ENCODE results near the gene RALB.

The RALB gene

DNA sequence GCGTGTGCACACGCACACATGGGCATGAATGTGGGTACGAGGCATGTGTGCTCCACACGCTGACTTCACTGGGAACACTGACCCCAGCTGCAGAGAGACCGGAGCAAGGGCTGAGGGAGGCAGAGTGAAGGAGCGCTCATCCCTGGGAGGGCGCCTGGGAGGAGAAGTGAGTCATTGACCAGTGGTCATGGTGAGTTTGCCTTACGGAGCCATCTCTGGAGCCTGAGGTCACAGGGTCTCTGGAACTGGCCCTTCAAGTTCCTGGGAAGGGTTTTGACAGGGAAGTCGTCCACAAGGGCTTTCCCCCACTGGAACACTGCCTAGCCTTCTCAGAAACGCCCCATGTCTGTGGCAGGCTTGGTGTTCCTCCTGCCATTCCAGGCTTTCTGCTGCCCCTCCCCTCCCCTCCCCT, 15.2 kb upstream of the RALB start:
- Histone ChIP-seq H3K27ac (ENCODE audit: low read length) (no peak overlapping the region), H3K27me3 (ENCODE audit: control insufficient read depth, insufficient read depth, low read length) (no peaks in the 10 kb centered on the region), H3K36me3 (ENCODE audit: control insufficient read depth, low read depth, low read length) (no peaks in the 10 kb centered on the region), H3K4me3 (ENCODE audit: low read length) (no peak overlapping the region), H3K9ac (ENCODE audit: low read length) (no peak overlapping the region), H3K4me1 (ENCODE audit: control insufficient read depth, low read depth, low read length) (peaks cover 16% of the 10 kb centered on the region), H3K9me3 (ENCODE audit: control insufficient read depth, low read depth, low read length) (no peaks in the 10 kb centered on the region)

DNA sequence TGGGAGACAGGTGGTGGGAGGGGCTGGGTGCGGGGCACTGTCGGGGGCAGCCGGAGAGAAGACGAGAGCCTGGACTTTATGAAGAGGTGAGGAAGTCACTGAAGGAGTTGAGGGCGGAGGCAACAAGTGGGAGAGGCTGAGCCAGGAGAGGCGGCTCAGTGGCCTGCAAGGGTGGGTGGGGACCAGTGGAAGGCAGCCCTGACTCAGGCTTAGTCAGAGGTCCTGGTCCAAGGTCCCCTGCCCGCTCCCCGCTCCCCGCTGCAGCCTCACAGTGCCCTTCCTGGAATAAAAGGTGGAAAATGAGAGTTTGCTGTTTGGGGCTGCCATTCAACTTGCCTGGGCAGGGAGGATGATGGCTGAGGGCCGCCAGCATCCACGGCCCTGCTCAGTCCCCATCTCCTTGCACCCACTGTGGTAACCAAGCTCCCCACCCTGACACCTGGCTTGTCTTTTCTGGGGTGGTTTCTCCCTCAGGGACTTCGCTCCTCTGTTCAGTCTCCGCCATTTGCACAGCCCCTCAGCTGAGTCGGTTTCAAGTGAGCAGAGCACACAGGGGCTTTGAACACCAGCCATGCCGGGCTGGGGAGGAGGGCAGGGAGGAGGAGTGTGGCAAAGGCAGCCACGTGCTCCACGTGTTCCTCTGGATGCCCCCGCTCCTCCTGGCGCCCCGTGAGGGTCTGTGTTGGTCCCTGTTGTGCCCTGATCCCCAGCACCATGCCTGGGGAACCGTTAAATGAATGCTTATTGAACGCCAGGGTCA, 13.7 kb upstream of the RALB start:
- Histone ChIP-seq H3K4me1 (ENCODE audit: control insufficient read depth, low read depth, low read length) (peaks cover 16% of the 10 kb centered on the region), H3K4me3 (ENCODE audit: low read length) (no peak overlapping the region), H3K9me3 (ENCODE audit: control insufficient read depth, low read depth, low read length) (no peaks in the 10 kb centered on the region), H3K9ac (ENCODE audit: low read length) (no peak overlapping the region), H3K27me3 (ENCODE audit: control insufficient read depth, insufficient read depth, low read length) (no peaks in the 10 kb centered on the region), H3K27ac (ENCODE audit: low read length) (no peak overlapping the region), H3K36me3 (ENCODE audit: control insufficient read depth, low read depth, low read length) (no peaks in the 10 kb centered on the region)

DNA sequence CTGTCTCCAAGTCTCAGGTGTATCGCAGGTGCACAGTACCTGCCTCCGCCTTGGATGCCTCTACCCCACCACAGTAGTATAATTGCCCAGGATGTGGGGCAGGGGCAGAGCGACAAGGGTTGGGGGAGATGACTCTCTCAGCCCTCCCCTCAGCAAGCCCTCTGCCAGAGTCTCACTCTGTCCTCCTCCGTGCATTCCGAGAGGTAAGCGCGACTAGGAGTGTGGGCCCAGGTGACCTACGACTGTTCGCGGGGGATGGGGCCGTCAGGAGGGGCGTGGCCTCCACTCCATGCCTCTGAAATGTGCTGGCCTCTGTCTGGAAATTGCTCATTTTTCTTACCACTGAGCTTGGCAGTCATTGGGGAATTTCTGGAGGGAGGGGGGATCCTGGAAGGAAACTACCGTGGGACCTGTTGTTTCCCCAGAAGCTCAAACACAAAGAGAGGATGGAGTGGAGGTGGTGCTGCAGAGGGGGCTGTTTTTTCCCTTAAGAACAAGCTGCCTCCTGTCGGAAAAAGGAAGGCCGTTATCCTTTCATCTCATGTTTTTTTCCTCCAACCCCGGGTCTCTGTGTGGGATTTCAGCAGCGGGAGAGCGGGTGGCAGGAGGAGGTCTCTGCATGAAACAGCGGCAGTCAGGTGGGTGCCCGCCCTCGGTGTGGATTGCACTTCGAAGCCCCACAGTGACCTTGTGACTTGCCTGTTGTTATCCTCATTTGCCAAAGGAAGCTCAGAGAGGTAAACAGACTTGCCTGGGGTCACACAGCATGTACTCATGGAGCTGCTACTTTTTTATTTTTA, 13.0 kb upstream of the RALB start:
- Histone ChIP-seq H3K4me1 (ENCODE audit: control insufficient read depth, low read depth, low read length) (peaks cover 16% of the 10 kb centered on the region), H3K27me3 (ENCODE audit: control insufficient read depth, insufficient read depth, low read length) (no peaks in the 10 kb centered on the region), H3K9ac (ENCODE audit: low read length) (no peak overlapping the region), H3K9me3 (ENCODE audit: control insufficient read depth, low read depth, low read length) (no peaks in the 10 kb centered on the region), H3K27ac (ENCODE audit: low read length) (no peak overlapping the region), H3K4me3 (ENCODE audit: low read length) (no peak overlapping the region), H3K36me3 (ENCODE audit: control insufficient read depth, low read depth, low read length) (no peaks in the 10 kb centered on the region)

DNA sequence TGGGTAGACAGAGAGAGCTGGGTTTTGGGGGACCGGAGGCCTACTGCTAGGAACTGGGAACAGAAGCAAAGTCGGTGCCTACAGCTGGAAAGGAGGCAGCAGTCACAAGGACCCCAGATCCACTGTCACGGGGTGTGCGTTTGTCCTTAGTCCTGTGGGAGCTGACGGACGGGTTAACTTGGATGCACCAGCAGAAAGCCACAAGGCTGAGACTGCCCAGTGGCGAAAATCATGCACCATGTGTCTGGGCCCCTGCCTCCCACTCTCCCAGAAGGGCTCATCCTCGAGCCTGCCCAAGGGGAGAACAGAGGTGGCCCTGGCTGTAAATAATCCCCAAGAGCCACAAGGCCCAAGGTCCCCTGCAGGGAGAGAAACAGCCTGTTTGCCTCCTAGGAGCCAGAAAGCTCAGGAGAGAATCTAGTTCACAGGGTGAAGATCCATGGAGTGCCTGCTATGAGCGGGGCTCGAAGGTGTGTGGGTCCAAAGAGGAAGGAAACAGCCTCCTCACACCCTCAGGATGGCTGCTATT, 11.7 kb upstream of the RALB start:
- H3K27ac ChIP-seq (ENCODE audit: low read length), result no peak overlapping the region
- H3K27me3 ChIP-seq (ENCODE audit: control insufficient read depth, insufficient read depth, low read length), result no peaks in the 10 kb centered on the region
- no peaks in the 10 kb centered on the region for H3K36me3 ChIP-seq (ENCODE audit: control insufficient read depth, low read depth, low read length)
- H3K4me3 ChIP-seq (ENCODE audit: low read length), result no peak overlapping the region
- H3K9me3 ChIP-seq (ENCODE audit: control insufficient read depth, low read depth, low read length), result no peaks in the 10 kb centered on the region
- H3K4me1 ChIP-seq (ENCODE audit: control insufficient read depth, low read depth, low read length), result peaks cover 26% of the 10 kb centered on the region
- no peak overlapping the region for H3K9ac ChIP-seq (ENCODE audit: low read length)

DNA sequence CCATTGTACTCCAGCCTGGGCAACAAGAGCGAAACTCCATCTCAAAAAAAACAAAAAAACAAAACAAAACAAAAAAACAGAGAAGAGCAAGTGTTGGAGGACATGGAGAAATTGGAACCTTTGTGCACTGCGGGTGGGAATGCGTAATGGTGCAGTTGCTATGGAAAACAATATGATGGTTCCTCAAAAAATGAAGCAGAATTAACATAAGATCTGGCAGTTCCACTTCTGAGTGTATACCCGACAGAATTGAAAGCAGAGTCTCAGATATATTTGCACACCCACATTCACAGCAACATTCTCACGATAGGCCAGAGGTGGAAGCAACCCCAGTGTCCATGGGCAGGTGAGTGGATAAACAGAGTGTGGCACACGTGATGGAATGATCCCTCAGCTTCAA, 11.0 kb upstream of the RALB start:
- no peaks in the 10 kb centered on the region for H3K9me3 ChIP-seq (ENCODE audit: control insufficient read depth, low read depth, low read length)
- no peak overlapping the region for H3K27ac ChIP-seq (ENCODE audit: low read length)
- no peak overlapping the region for H3K4me3 ChIP-seq (ENCODE audit: low read length)
- H3K9ac ChIP-seq (ENCODE audit: low read length), result no peak overlapping the region
- H3K27me3 ChIP-seq (ENCODE audit: control insufficient read depth, insufficient read depth, low read length), result no peaks in the 10 kb centered on the region
- H3K4me1 ChIP-seq (ENCODE audit: control insufficient read depth, low read depth, low read length), result peaks cover 33% of the 10 kb centered on the region
- no peaks in the 10 kb centered on the region for H3K36me3 ChIP-seq (ENCODE audit: control insufficient read depth, low read depth, low read length)

DNA sequence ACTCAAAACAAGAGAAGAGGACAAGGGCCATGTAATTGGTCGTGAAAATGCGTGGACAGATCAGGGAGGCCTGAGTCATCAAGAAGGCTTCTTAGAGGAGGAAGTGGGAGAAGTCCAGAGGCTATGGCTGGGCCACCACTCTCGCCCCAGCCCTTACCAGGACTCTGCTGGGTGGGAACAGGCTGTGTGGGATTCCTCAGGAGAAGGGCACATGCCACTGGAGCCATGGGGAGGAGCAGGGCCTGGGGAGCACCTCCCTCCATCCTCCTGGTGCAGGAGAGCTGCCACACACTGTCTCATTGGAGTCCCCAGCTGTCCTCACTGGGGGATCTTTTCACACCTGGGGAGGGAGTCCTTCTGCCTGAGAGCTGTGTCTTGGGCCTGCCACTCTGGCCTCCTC, 9.4 kb upstream of the RALB start:
- Histone ChIP-seq H3K36me3 (ENCODE audit: control insufficient read depth, low read depth, low read length) (no peaks in the 10 kb centered on the region), H3K27me3 (ENCODE audit: control insufficient read depth, insufficient read depth, low read length) (peaks cover 5% of the 10 kb centered on the region), H3K4me1 (ENCODE audit: control insufficient read depth, low read depth, low read length) (peaks cover 32% of the 10 kb centered on the region), H3K9me3 (ENCODE audit: control insufficient read depth, low read depth, low read length) (no peaks in the 10 kb centered on the region), H3K27ac (ENCODE audit: low read length) (no peak overlapping the region), H3K9ac (ENCODE audit: low read length) (no peak overlapping the region), H3K4me3 (ENCODE audit: low read length) (no peak overlapping the region)

DNA sequence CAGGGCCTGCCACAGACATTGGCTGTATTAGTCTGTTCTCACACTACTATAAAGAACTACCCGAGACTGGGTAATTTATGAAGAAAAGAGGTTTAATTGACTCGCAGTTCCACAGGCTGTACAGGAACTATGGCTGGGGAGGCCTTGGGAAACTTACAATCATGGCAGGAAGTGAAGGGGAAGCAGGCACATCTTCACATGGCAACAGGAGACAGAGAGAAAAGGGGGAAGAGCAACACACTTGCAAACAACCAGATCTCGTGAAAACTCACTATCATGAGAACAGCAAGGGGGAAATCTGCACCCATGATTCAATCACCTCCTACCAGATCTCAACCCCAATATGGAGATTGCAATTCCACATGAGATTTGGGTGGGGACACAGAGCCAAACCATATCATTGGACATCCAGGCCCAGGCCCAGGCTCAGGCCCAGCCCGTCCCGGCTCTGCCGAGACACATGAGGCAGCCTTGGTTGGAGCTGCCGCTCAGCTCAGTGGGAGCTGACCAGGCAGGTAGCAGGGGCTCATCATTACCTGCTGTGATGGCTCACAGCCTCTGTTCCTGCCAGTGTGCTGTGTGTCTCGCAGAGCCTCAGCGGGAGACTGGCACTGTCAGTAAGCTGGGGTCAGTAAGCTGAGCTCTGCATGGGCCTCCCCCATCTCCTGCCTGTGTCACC, 8.6 kb upstream of the RALB start:
- Histone ChIP-seq H3K9ac (ENCODE audit: low read length) (no peak overlapping the region), H3K4me3 (ENCODE audit: low read length) (no peak overlapping the region), H3K27ac (ENCODE audit: low read length) (no peak overlapping the region), H3K36me3 (ENCODE audit: control insufficient read depth, low read depth, low read length) (no peaks in the 10 kb centered on the region), H3K9me3 (ENCODE audit: control insufficient read depth, low read depth, low read length) (no peaks in the 10 kb centered on the region), H3K4me1 (ENCODE audit: control insufficient read depth, low read depth, low read length) (peaks cover 29% of the 10 kb centered on the region), H3K27me3 (ENCODE audit: control insufficient read depth, insufficient read depth, low read length) (peaks cover 5% of the 10 kb centered on the region)

DNA sequence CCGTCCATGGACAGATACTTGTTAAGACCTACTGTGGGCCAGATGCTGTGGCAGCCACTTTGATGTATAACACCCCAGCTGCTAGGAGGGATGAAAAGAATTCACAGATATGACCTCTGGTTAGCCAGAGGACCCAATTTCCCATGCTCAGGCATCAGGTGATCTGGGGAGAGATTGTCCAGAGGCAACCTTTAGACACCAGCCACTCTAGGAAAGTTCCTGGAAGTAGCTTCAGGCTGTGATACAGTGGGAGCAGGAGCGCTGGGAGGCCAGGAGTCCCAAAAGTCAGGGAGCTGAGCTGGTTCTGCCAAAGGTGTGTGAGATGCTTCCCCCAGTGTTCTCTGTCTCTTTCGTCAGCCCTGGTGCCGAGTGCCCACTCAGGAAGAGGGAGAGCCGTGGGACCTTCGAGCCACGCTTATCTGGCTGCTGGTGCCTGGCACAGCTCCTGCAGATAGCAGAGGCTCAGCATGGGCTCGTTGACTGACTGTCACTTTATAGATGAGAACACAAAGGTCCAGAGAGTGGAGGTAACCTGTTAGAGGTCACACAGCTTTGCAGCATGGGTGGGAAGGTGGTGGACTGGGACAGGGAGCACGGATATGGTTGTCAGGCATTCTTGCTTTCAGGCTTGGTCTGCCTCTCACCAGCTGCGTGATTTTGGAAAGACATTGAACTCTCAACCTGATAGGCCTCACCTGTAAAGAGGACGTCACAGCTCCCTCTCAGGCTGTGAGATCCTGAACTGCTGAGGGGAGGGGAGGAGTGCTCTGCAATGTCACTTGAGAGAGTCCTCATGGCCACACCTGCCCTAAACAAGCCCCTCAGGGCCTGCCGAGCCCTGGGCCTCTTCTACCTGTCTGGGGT, 7.8 kb upstream of the RALB start:
- H3K27ac ChIP-seq (ENCODE audit: low read length), result no peak overlapping the region

DNA sequence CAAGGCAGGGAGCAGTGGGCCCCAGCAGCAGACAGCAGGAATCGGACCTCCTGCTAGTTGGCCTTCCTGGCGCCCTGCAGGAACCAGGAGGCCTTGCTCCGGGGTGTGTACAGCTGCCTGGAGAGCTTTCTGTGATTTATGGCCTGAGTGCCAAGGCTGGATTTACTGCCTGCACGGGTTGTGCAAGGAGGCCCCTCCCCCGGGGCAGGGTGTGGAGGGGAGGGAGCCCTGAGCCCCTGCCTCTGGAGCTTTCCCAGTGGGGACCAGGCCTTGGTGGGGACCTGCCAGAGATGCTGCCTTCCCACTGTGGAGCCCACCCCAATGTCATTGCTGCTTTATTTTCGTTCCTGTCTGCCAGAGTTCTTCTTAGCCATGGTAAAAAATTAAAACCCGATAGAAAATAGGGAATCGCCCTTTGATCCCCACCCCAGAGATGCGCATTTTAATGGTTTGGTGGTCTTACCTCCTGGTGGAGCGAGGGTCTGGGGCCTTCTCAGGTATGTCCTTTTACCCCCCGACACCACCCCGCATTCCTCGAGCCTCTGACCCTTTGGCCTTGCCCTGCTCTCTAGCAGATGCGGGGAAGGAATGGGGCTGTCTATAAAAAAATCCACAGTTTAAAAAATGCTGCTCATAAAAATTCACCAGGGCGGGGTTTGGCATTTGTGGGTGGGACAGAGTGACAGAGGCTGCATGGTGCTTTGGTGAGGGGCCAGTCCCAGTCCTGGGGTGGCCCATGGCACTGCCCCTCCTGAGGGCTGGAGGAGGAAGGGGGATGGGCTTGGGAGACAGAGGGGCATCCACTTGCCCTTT, 6.9 kb upstream of the RALB start:
- H3K9ac ChIP-seq (ENCODE audit: low read length), result no peak overlapping the region
- H3K4me3 ChIP-seq (ENCODE audit: low read length), result no peak overlapping the region
- peaks cover 20% of the 10 kb centered on the region for H3K4me1 ChIP-seq (ENCODE audit: control insufficient read depth, low read depth, low read length)
- no peak overlapping the region for H3K27ac ChIP-seq (ENCODE audit: low read length)
- no peaks in the 10 kb centered on the region for H3K36me3 ChIP-seq (ENCODE audit: control insufficient read depth, low read depth, low read length)
- peaks cover 18% of the 10 kb centered on the region for H3K27me3 ChIP-seq (ENCODE audit: control insufficient read depth, insufficient read depth, low read length)
- H3K9me3 ChIP-seq (ENCODE audit: control insufficient read depth, low read depth, low read length), result no peaks in the 10 kb centered on the region

More for the DNA sequence above, 7.8 kb upstream of the RALB start:
- H3K27me3 ChIP-seq (ENCODE audit: control insufficient read depth, insufficient read depth, low read length), result peaks cover 10% of the 10 kb centered on the region
- no peaks in the 10 kb centered on the region for H3K36me3 ChIP-seq (ENCODE audit: control insufficient read depth, low read depth, low read length)
- H3K9me3 ChIP-seq (ENCODE audit: control insufficient read depth, low read depth, low read length), result no peaks in the 10 kb centered on the region
- H3K4me1 ChIP-seq (ENCODE audit: control insufficient read depth, low read depth, low read length), result peaks cover 21% of the 10 kb centered on the region
- H3K4me3 ChIP-seq (ENCODE audit: low read length), result no peak overlapping the region
- H3K9ac ChIP-seq (ENCODE audit: low read length), result no peak overlapping the region

DNA sequence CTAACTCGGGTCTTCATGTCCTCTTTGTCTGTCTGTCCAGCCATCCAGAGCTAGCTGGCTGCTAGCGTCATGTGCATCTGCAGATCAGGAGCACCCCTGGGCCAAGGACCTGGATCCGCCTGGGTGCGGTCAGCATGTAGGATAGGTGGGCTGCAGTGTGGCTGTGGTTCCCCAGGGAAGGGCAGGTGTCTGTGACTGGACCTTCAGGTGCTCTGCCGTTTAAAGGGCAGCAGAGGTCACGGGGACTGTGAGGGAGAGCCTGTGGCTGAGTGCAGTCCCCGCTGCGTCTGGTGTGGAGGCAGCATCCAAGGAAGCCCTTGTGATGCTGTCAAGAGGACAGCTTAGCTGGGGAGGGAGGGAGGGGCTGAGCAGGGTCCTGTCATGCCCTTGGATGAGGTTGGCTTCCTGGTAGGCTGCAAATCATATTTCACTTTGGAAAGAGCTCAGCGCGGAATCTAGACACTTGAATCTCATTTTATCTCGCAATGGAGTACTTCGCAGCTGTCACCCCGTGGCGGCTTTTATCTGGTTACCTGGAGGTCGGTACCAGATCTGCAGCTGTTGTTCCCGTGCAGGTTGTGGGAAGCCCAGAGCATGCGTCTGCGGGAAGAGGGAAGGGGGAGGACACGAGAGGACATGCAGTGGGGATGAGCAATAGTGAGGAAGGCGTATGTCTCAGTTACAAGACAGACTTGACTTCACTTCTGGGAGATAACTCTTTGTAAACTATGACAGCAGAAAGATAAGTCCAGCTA, 5.9 kb upstream of the RALB start:
- Histone ChIP-seq H3K9ac (ENCODE audit: low read length) (no peak overlapping the region), H3K27ac (ENCODE audit: low read length) (no peak overlapping the region), H3K9me3 (ENCODE audit: control insufficient read depth, low read depth, low read length) (no peaks in the 10 kb centered on the region), H3K36me3 (ENCODE audit: control insufficient read depth, low read depth, low read length) (no peaks in the 10 kb centered on the region), H3K27me3 (ENCODE audit: control insufficient read depth, insufficient read depth, low read length) (peaks cover 28% of the 10 kb centered on the region), H3K4me3 (ENCODE audit: low read length) (no peak overlapping the region), H3K4me1 (ENCODE audit: control insufficient read depth, low read depth, low read length) (peaks cover 20% of the 10 kb centered on the region)
